Upper lobe of left lung (tissue), 4 donors: Measurements from ENCODE around the gene DENND1A.

Experiments
- CTCF ChIP-seq, 6 experiments: fragments of 450-650 bp in 4 of 6; fragments of 200-600 bp in 2 of 6; sonication (generic) in 2 of 6; IDR thresholded peaks; one replicate each; pipeline ENCODE4 v1.5.1; 2016 to 2019; ENCODE audit warnings: antibody characterized with exemption in 6 of 6
- EP300 ChIP-seq, 4 donors: sonication (generic); formaldehyde crosslinking; IDR thresholded peaks; one replicate each; pipeline ENCODE4 v1.5.1; 2017; ENCODE audit warnings: antibody characterized with exemption in 4 of 4, control low read depth in 2 of 4
- POLR2A ChIP-seq, 4 donors: fragments of 450-650 bp; IDR thresholded peaks; one replicate each; pipeline ENCODE4 v1.5.1; 2016 to 2017; ENCODE audit warnings: antibody characterized with exemption in 4 of 4, mild to moderate bottlenecking in 2 of 4
- POLR2AphosphoS5 ChIP-seq, 2 donors: sonication (generic); formaldehyde crosslinking; IDR thresholded peaks; one replicate each; pipeline ENCODE4 v1.5.1; 2017; ENCODE audit warnings: antibody characterized with exemption in 2 of 2

GRCh38 chr9:123395276-123395688 is 534.6 kb downstream of the DENND1A start:
- TF ChIP-seq CTCF (IDR thresholded peaks at IDR 0.05) (no peak), POLR2A (IDR thresholded peaks at IDR 0.05) (no peak), EP300 (IDR thresholded peaks at IDR 0.05) (no peak), POLR2AphosphoS5 (IDR thresholded peaks at IDR 0.05) (no peak)
